Measurements from ENCODE around the gene SLC8A3.

GRCh38 chr14:70171726-70172125, 17.0 kb downstream of the SLC8A3 start:
- TF ChIP-seq CTCF (IDR thresholded peaks at IDR 0.05; ENCODE audit: extremely low read depth in 1 of 2, insufficient read depth in 1 of 2, low read depth in 1 of 2, low read length in 2 of 2), result no peak
- no peak for TF ChIP-seq MYC (IDR thresholded peaks at IDR 0.05; ENCODE audit: low read depth, low read length)

Measured in endothelial cell of umbilical vein (primary cell).